Endodermal cell (in vitro differentiated cells): ENCODE results near the gene USP51. TPM values are rescaled to one million over a fixed set of nuclear protein-coding genes. Genes with fewer than 3 reads are reported as not detected.

Experiments
- DNase-seq: peaks from one replicate; pipeline ENCODE4 v3.0.0-alpha.2; 2017
- H3K27ac ChIP-seq: 2 replicates; pipeline ENCODE4 v1.5.1; 2013; ENCODE audit warnings: mild to moderate bottlenecking, low read depth, low read length, moderate library complexity
- H3K27me3 ChIP-seq: 2 replicates; pipeline ENCODE4 v1.6.1; 2013; ENCODE audit warnings: mild to moderate bottlenecking, low read length, moderate library complexity; ENCODE audit not compliant: insufficient read depth, control insufficient read depth, poor library complexity, severe bottlenecking
- H3K36me3 ChIP-seq: 2 replicates; pipeline ENCODE4 v1.7.0; 2013; ENCODE audit warnings: mild to moderate bottlenecking, low read length, moderate library complexity; ENCODE audit not compliant: control insufficient read depth, insufficient read depth
- H3K4me1 ChIP-seq: one replicate; pipeline ENCODE4 v1.7.0; 2013; ENCODE audit warnings: low read length; ENCODE audit not compliant: control insufficient read depth, insufficient read depth
- H3K4me3 ChIP-seq: 2 replicates; pipeline ENCODE4 v1.5.1; 2013; ENCODE audit warnings: mild to moderate bottlenecking, low read length, moderate library complexity
- H3K9ac ChIP-seq: 2 replicates; pipeline ENCODE4 v1.6.1; 2013; ENCODE audit warnings: mild to moderate bottlenecking, low read length, moderate library complexity; ENCODE audit not compliant: poor library complexity, severe bottlenecking; ENCODE audit errors: extremely low read depth
- H3K9me3 ChIP-seq: 2 replicates; pipeline ENCODE4 v1.6.1; 2013; ENCODE audit warnings: mild to moderate bottlenecking, low read length, moderate library complexity; ENCODE audit not compliant: control insufficient read depth
- H3K27ac Mint-ChIP-seq: 2 replicates; pipeline ENCODE4 v1.8.0; 2020; ENCODE audit warnings: mixed read lengths
- H3K27me3 Mint-ChIP-seq: 2 replicates; pipeline ENCODE4 v1.8.0; 2021; ENCODE audit warnings: mild to moderate bottlenecking, mixed read lengths; ENCODE audit not compliant: insufficient read depth
- H3K36me3 Mint-ChIP-seq: 2 replicates; pipeline ENCODE4 v1.8.0; 2020; ENCODE audit warnings: low read depth, mixed read lengths
- H3K4me1 Mint-ChIP-seq: 2 replicates; pipeline ENCODE4 v1.8.0; 2020; ENCODE audit warnings: mixed read lengths
- H3K4me3 Mint-ChIP-seq: 2 replicates; pipeline ENCODE4 v1.8.0; 2020; ENCODE audit warnings: mild to moderate bottlenecking, moderate library complexity, mixed read lengths
- H3K9me3 Mint-ChIP-seq: 2 replicates; pipeline ENCODE4 v1.8.0; 2020; ENCODE audit warnings: mild to moderate bottlenecking, mixed read lengths
- WGBS, 2 experiments: methylation state at CpG; one replicate each; pipeline versions ENCODE4 v1.1.5 to v1.1.7; 2013; ENCODE audit warnings: missing lambda C conversion rate in 2 of 2, mixed read lengths in 1 of 2; ENCODE audit not compliant: insufficient coverage in 1 of 2, insufficient read length in 1 of 2; 5-methylcytosine and 5-hydroxymethylcytosine counted together
- long read RNA-seq, 4 experiments: library from polyadenylated mRNA in 2 of 4; library from RNA in 1 of 4; library from capped mRNA in 1 of 4; stranded (forward) in 3 of 4; unstranded in 1 of 4; transcript quantifications; one replicate each; pipeline ENCODE4 v2.0.0, GENCODE V29; 2020 to 2021; ENCODE audit warnings: inconsistent platforms in 1 of 4
- polyA plus RNA-seq, 2 experiments: library from polyadenylated mRNA; stranded (reverse); fragments of 50-300 nt; gene quantifications; one replicate each; pipeline ENCODE4 v1.2.3, GENCODE V29; 2013
- total RNA-seq, 2 donors: library from RNA; stranded (reverse); fragmentation: NEBNext Ultra II Directional in 1 of 2; extraction: Animal tissue kit (Norgen Biotek cat#: 25700) in 1 of 2; gene quantifications; 2 replicates in 1 of 2; 3 replicates in 1 of 2; pipeline ENCODE4 v1.2.1, GENCODE V29; 2021
- TF ChIP-seq, protein P1 (sequence below): fragments of 200-600 bp; sonication (generic); conservative IDR thresholded peaks from 2 replicates; pipeline ENCODE4 v1.5.0; 2021; ENCODE audit warnings: antibody characterized with exemption, mild to moderate bottlenecking

The USP51 gene
- total RNA-seq: 10 to 100 TPM; 15.6 to 18.0 TPM
- polyA plus RNA-seq (2013, experiment 1 of 2): 6.9 TPM
- 5.3 TPM for polyA plus RNA-seq (2013, experiment 2 of 2)
- long read RNA-seq, experiment 1, partial matches to known transcripts: 0 of 4 reads
- long read RNA-seq, experiment 1, other reads (novel, unspliced or antisense): 4 of 4 reads
- long read RNA-seq, experiment 2, partial matches to known transcripts: 1 of 8 reads
- long read RNA-seq, experiment 2, other reads (novel, unspliced or antisense): 7 of 8 reads
- long read RNA-seq, experiment 3, partial matches to known transcripts: 0 of 5 reads
- long read RNA-seq, experiment 3, other reads (novel, unspliced or antisense): 5 of 5 reads
- long read RNA-seq, experiment 4: 0 reads

DNA sequence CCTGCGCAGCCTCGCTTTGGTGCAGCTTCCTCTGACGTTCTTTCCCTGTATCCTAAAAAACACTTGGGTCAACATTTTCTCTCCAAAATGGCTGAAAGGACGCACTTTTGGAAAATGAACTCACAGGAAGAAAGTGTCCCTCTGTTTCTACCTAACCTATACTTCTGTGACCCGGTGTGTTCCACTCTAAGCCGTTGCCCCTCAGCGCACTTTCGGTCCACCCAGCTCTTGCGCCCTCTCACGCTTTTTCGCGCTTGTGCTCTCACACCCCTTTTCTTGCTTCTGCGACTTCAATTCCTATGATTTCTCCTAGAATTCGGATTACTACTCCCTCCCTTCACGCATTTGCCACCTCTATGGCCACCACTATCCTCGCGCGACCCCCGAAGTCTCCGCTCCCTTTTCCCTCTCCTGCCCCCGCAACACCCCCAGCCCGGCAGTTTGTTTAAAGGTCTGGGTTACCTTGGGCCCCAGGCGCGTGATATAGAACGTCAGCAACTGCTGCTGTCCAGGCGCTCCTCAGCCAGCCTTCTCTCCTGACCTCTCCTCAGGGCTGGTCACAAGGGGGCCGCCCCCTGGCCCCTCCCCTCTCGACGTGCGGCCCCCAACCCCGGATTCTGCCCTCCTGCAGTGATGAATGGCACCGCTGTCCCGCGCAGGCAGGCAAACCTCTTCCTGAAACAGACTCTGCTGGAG, at the start of gene USP51:
Gene USP51 (minus strand): TSS at position 535 of the 696 bp plus-strand sequence. CDS start 909 bp downstream, outside the sequence.
- Mint-ChIP-seq H3K4me1 (no peaks in the 10 kb centered on the region), H3K9me3 (peaks cover 53% of the 10 kb centered on the region), H3K27ac (peak within 1 kb of the TSS; percentile 99), H3K4me3 (peak within 1 kb of the TSS; percentile 90), H3K36me3 (peaks cover 17% of the 10 kb centered on the region), H3K27me3 (no peaks in the 10 kb centered on the region)
- Histone ChIP-seq H3K36me3 (peaks cover 10% of the 10 kb centered on the region), H3K4me1 (no peaks in the 10 kb centered on the region), H3K27me3 (no peaks in the 10 kb centered on the region), H3K9ac (peak within 1 kb of the TSS; percentile 71), H3K27ac (peak within 1 kb of the TSS; percentile 76), H3K9me3 (no peaks in the 10 kb centered on the region), H3K4me3 (peak within 1 kb of the TSS; percentile 86)
- DNase-seq: peak; percentile 86
- 0% methylated on average over 3 to 34 of the region's 34 CpGs for WGBS, 2 experiments
- TF ChIP-seq, protein P1, sequence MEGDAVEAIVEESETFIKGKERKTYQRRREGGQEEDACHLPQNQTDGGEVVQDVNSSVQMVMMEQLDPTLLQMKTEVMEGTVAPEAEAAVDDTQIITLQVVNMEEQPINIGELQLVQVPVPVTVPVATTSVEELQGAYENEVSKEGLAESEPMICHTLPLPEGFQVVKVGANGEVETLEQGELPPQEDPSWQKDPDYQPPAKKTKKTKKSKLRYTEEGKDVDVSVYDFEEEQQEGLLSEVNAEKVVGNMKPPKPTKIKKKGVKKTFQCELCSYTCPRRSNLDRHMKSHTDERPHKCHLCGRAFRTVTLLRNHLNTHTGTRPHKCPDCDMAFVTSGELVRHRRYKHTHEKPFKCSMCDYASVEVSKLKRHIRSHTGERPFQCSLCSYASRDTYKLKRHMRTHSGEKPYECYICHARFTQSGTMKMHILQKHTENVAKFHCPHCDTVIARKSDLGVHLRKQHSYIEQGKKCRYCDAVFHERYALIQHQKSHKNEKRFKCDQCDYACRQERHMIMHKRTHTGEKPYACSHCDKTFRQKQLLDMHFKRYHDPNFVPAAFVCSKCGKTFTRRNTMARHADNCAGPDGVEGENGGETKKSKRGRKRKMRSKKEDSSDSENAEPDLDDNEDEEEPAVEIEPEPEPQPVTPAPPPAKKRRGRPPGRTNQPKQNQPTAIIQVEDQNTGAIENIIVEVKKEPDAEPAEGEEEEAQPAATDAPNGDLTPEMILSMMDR: no peak

DNA sequence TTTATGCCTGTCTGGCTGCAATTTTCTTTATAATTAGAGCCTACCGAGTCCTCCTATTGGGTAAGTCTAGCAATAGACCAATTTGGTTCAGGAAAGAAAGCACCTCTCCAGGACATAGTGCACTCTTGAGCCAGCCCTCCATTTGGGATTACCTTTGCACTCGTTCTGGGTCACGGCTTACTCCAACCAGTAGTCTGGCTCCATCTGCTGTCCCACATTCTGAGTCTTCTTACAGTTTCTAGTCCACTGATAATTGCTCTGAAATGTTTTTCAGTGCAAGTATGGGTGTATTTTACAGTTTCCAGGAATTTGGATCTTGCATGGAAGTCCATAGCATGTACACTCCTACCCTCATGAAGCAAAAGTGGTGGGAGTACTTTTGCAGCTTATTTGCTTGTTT, 34.8 kb upstream of the USP51 start:
- H3K4me1 ChIP-seq: no peaks in the 10 kb centered on the region
- Mint-ChIP-seq H3K27ac (no peak overlapping the region), H3K4me1 (no peaks in the 10 kb centered on the region), H3K9me3 (peaks cover 36% of the 10 kb centered on the region), H3K27me3 (peaks cover 3% of the 10 kb centered on the region), H3K4me3 (no peak overlapping the region), H3K36me3 (no peaks in the 10 kb centered on the region)
- WGBS, 2 experiments: 68% methylated on average over 3 of the region's 3 CpGs; no CpG with 5 or more reads in 1 of the 2 experiments
- no peaks in the 10 kb centered on the region for H3K9me3 ChIP-seq
- TF ChIP-seq, protein P1: peak; percentile 28
- H3K27me3 ChIP-seq: no peaks in the 10 kb centered on the region
- H3K4me3 ChIP-seq: no peak overlapping the region
- no peak for DNase-seq
- no peak overlapping the region for H3K9ac ChIP-seq
- H3K27ac ChIP-seq: no peak overlapping the region
- H3K36me3 ChIP-seq: no peaks in the 10 kb centered on the region

DNA sequence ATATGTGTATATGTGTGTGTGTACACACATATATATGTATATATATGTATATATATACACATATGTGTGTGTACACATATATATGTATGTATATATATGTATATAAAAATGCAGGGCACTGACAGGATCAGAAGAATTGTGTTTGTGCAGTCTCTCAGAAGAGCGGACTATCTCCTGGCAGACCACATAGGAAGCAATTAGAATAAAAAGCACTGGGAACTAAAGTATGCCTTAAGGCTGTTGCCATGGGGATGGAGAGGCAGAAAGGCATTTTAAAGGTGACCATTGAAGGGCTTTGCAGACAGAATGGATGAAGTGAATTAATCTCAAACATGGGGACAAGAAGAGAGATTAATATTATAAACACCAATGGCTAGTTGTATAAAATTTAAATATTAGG, 33.7 kb upstream of the USP51 start:
- no peaks in the 10 kb centered on the region for H3K9me3 ChIP-seq
- Mint-ChIP-seq H3K27ac (no peak overlapping the region), H3K36me3 (no peaks in the 10 kb centered on the region), H3K4me1 (no peaks in the 10 kb centered on the region), H3K4me3 (no peak overlapping the region), H3K27me3 (peaks cover 3% of the 10 kb centered on the region), H3K9me3 (peaks cover 28% of the 10 kb centered on the region)
- H3K27ac ChIP-seq: no peak overlapping the region
- no peak for DNase-seq
- H3K4me3 ChIP-seq: no peak overlapping the region
- WGBS, 2 experiments: 81 to 100% methylated on average over 1 of the region's 1 CpG
- no peaks in the 10 kb centered on the region for H3K27me3 ChIP-seq
- no peaks in the 10 kb centered on the region for H3K4me1 ChIP-seq
- H3K9ac ChIP-seq: no peak overlapping the region
- TF ChIP-seq, protein P1: no peak
- H3K36me3 ChIP-seq: no peaks in the 10 kb centered on the region
